Right hindlimb (tissue), 1 donor: ENCODE data around the gene SIT1.
"Not testable (repeated sequence)": the region's sequence is repeated elsewhere in the genome, so short reads cannot be mapped to it uniquely, and the experiment has no call there.

Experiments
- DNase-seq: peaks from one replicate; pipeline ENCODE4 v3.0.0-alpha.2; 2018

The SIT1 gene

DNA sequence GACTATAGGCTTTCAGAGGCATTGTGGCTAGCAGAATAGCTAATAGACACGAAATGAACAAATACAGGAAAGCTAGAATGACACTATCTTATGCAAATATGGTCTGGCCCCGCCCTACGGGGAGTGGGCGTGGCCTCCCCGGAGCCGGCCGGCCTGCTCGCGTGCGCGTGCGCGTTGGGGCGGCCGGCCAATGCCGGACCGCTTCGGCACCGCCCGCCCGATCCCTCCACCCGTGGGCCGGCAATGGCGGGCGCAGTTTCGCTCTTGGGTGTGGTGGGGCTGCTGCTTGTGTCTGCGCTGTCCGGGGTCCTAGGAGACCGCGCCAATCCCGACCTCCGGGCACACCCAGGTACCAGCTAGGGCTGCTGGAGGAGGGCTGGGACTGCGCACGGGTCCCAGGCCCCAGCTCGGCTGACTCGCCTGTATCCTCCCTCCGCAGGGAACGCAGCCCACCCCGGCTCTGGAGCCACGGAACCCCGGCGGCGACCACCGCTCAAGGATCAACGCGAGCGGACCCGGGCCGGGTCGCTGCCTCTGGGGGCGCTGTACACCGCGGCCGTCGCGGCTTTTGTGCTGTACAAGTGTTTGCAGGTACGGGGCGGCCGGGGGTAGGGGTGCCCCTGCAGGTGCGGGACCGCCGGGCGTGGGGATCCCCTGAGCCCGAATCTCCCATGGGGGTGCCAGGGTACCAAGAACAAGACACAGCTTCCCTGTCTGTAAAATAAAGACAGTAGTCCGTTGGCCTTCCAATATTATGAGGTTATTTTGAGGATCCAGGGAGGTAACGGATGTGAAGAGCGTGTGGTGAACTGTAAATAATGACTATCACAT is 7.6 kb upstream of the SIT1 start, which contains the start of gene CCDC107:
Gene CCDC107 (plus strand): TSS at position 156 of the 831 bp plus-strand sequence. CDS start 88 bp downstream, at position 244.
- DNase-seq, result peak; percentile 93

DNA sequence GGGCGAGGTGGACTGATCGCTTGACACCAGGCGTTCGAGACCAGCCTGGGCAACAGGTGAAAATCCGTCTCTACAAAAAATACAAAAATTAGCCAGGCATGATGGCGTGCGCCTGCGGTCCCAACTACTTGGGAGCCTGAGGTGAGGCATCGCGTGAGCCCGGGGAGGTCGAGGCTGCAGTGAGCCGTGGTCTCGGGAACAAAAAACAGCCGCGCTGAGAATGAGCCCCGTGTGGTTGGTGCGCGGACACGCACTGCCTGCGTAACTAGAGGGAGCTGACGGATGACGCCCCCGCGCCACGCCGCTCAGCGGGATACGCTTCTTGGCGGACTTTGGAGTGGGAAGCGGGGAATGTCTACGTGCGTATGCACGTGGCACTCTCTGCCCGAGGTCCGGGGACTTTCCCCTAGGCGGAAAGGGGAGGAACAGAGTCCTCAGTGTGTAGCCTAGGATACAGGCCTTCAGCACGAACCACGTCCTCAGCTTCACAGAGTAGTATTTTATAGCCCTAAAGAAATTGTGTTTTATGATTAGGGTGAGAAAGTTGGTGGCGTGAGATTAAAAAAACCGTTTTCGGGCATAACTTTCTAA is 6.9 kb upstream of the SIT1 start, which contains the start of gene RMRP:
Gene RMRP (minus strand): TSS at position 474 of the 591 bp plus-strand sequence.
- DNase-seq, result peak; percentile 98

DNA sequence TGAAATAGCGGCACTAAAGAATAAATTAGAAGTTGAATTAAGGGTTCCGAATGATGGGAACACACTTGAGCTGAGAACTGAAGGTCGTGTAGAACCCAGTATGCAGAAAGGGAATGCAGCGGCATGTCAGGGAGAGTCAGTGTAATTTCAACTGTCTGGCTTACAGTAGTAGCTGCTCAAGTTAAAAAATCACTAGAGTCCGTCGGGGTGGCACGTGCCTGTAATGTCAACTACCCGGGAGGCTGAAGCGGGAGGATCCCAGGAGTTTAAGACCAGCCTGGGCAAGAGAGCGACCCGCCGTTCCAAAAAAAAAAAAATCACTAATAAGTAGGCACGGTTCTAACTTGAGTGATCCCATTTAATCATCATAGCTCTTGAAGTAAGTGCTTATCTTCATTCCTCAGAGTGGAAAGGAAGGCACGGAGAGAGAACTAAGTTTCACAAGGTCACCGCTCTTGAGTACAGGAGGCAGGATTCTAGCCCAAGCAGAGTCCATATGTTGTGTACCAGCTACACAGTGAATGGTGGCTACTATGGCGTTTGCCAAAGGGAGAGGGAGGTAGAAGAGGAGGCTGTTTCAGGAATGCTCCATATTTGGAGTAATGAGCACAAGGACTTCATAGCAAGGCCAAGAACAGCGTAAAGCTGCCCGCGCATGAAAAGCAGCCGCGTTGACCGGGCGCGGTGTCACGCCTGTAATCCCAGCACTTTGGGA is 6.3 kb upstream of the SIT1 start:
- DNase-seq, result no peak

DNA sequence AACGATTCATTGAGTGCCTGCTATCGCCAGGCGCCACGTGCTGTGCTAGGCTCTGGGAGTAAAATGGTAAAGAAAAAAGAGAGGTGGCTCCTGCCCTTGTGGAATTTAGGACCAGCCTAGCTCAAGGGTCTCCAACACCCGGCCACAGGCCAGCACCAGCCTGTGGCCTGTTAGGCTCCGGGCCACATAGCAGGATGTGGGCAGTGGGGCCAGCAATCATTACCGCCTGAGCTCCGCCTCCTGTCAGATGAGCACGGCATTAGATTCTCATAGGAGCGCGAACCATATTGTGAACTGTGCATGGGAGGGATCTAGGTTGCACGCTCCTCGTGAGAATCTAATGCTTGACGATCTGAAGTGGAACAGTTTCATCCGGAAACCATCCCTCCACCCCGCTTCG is 5.6 kb upstream of the SIT1 start:
- DNase-seq, result no peak

- no peak for DNase-seq
These were observed 2.9 kb upstream of the SIT1 start for GRCh38 chr9:35653611-35654010.

- DNase-seq, result no peak
These were observed 2.1 kb upstream of the SIT1 start for GRCh38 chr9:35652829-35653209.

DNA sequence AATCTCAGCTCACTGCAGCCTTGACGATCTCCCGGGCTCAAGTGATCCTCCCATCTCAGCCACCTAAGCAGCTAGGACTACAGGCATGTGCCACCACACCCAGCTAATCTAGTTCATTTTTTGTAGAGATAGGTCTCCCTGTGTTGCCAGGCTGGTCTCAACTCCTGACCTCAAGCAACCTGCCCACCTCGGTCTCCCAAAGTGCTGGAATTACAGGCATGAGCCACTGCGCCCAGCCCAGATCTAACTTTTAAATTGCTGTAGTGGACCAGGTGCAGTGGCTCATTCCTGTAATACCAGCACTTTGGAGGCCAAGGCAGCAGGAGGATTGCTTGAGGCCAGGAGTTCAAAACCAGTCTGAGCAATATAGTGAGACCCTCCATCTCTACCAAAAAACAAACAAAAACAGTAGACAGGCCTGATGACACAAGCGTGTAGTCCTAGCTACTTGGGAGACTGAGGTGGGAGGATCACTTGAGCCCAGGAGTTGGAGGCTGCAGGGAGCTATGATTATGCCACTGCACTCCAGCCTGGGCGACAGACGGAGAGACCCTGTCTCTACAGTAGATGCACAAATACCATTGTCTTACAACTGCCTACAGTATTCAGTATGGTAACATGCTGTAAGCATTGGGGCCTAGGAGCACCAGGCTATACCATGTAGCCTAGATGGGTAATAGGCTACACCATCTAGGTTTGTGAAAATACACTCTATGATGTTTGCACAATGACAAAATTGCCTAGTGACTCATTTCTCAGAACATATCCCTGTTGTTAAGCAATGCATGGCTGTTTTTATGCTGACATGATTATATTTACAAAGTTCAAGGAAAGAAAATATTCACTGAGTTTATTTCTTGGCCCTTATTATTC is 1.5 kb upstream of the SIT1 start:
- DNase-seq, result no peak

DNA sequence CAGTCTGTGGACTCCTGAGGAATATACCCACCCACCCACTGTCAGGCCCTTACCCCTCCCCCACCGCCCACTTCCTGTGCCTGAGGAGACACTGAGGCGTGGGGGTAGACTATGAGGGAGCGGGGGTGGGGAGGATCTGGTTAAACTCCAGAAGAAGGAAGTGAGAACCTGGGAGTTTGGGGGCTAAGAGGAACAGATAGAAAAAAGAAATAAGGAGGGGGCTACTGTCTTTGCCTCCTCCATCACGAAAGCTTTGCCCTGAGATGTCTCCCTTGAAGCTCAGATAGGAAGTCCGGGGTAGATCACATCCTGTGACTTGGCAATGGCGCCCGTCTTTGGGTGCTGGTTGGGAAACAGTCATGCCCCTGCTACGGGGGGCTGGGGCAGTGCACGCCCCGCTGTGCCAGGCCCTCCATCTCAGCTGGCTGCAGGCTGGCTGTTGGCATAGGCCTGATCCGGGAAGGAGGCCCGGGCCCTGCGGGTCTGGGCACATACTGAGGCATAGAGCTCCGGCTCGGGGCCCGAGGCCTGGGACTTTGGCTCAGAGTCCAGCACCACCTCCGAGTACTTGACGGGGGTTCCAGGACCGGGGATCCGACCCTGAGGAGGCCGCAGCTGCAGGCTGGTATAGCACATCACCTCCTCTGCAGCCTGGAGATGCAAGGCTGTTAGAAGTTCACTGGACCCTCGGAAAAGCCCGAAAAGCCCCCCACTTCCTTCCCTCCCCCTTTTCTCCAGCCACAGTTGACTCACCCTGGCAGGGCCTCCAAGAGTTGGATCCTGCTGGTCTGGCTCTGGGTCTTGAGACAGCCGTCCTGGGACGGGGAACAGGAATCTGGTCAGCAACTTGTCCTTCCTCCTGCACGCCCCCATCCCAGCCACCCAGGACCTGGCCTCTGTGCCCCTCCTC is 1.0 kb downstream of the SIT1 start:
- DNase-seq, result no peak

- DNase-seq, result peak; percentile 95
These were observed 4.0 kb downstream of the SIT1 start for GRCh38 chr9:35646533-35647265.

DNA sequence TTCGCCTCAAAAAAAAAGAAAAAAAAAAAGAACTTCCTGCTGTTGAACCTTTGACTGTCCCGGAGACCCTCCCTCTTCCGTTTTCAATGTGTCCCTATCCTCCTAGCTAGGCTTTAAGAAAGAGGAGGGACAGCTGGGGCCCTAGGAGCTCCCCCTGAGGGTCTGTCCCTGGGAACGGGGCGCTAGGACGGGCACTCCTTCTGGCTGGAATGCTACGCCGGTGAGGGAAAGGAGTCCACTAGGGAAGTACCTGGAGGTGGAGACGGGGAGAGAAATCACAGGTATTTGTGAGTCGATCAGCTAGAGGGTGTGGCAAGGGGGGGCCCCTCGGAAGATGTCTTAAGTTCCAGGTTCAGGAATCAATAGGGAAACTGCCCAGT is 4.6 kb downstream of the SIT1 start:
- peak; percentile 69 for DNase-seq

DNA sequence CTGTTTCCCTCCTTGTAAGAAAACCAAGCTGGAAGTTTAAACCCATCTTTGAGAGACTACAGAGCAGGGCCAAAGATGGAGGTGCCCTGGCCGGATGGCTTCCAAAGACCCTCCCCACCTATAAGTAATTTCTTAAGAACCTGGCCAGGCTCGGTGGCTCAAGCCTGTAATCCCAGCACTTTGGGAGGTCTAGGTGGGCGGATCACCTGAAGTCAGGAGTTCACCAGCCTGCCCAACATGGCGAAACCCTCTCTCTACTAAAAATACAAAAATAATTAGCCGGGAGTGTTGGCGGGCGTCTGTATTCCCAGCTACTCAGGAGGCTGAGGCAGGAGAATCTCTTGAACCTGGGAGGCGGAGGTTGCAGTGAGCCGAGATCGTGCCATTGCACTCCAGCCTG is 5.0 kb downstream of the SIT1 start:
- DNase-seq, result not testable (repeated sequence)

DNA sequence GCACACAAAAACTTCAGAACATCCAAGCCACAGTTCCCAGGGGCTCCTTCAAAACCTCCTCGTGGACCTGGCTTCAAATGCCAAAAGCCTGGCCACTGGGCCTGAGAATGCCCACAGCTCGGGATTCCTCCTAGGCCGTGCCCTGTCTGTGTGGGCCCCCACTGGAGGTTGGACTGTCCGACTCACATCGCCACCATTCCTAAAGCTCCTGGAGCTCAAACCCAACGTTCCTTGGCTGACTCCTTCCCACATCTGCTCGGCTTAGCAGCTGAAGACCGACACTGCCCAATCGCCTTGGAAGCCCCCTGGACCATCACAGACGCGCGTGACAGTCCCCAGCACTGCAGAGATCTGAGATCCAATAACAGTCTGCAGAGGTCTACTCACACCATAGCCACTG is 7.7 kb downstream of the SIT1 start:
- DNase-seq, result no peak

GRCh38 chr9:35641478-35641877 is 9.3 kb downstream of the SIT1 start:
- DNase-seq, result not testable (repeated sequence)

GRCh38 chr9:35640431-35640830 is 10.3 kb downstream of the SIT1 start:
- not testable (repeated sequence) for DNase-seq

- DNase-seq, result no peak
These were observed 11.1 kb downstream of the SIT1 start for GRCh38 chr9:35639631-35640030.

DNA sequence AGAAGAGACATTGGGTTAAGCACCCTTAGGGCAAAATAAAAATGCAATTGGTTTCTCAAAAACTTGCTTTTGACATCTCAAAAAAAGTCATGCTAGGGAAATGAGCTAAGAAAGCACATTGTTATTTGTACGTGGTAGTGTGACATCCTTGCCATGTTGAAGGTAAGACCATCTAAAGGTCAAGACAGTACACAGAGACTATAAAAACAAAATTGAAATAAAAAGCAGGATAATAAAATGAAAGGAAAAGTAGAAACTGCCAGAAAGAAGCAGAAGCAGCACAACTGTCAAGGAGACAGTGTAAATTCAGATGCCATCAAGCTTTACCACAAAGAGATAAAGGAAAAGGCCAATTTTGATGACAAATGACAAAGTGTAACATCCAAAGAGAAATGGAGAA is 11.5 kb downstream of the SIT1 start:
- DNase-seq, result not testable (repeated sequence)

DNA sequence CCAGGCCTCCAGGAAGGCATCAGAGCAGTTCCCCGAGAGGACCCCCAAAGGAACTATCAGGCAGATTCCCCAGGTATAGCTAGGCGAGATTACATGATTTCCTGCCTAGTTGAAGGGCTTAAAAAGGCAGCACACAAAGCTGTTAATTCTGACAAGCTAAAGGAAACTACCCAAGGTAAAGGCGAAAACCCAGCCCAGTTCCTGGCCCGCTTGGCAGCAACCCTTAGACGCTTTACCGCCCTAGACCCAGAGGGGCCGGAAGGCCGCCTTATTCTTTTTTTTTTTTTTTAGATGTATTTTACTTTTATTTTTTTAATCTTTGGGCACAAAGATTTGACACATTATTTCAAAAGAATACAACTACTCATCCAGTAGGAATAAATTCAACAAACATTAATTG is 12.0 kb downstream of the SIT1 start:
- DNase-seq, result not testable (repeated sequence)

DNA sequence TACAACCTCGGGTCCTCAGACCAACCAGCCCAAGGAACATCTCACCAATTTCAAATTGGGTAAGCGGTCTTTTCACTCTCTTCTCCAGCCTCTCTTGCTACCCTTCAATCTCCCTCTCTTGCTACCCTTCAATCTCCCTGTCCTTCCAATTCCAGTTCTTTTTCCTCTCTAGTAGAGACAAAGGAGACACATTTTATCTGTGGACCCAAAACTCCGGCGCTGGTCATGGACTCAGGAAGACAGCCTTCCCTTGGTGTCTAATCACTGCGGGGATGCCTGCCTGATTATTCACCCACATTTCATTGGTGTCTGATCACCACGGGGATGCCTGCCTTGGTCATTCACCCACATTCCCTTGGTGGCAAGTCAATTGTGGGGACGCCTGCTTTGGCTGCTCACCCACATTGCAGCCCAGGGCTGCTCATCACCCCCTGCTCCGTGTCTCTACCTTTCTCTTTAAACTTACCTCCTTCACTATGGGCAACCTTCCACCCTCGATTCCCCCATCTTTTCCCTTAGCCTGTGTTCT is 13.2 kb downstream of the SIT1 start:
- not testable (repeated sequence) for DNase-seq

GRCh38 chr9:35636877-35637246 is 13.9 kb downstream of the SIT1 start:
- not testable (repeated sequence) for DNase-seq

- DNase-seq, result no peak
These were observed 14.4 kb downstream of the SIT1 start for GRCh38 chr9:35636135-35636876.
